ENCODE data around the gene SV2C. TPM values are rescaled to one million over a fixed set of nuclear protein-coding genes. Genes with fewer than 3 reads are reported as not detected.
"Not testable (repeated sequence)": the region's sequence is repeated elsewhere in the genome, so short reads cannot be mapped to it uniquely, and the experiment has no call there.

Gene SV2C
- polyA plus RNA-seq, 1 donor: 3.0 TPM

DNA sequence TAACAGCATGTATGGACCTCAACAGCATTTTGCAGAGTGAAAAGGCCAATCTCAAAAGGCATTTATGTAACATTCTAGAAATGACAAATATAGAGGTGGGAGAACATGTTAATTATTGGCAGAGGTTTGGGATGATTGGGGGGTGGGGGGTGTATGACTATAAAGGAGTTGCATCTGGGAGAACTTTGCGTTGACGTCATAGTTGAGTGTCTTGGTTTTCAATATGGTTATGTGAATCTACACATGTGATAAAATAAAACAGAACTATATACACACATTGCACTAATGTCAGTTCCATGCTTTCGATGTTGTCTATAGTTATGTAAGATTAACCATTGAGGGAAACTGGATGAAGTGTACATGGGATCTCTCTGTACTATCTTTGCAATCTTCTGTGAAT is 139.1 kb downstream of the SV2C start:
- no peaks in the 10 kb centered on the region for H3K4me1 ChIP-seq (ENCODE audit: control insufficient read depth, insufficient read depth, low read length)
- WGBS (ENCODE audit: insufficient coverage, low lambda C conversion rate): 86% methylated on average over 1 of the region's 3 CpGs
- DNase-seq: no peak
- H3K36me3 ChIP-seq (ENCODE audit: control insufficient read depth, insufficient read depth, low read length): no peaks in the 10 kb centered on the region
- peaks cover 2% of the 10 kb centered on the region for H3K27me3 ChIP-seq (ENCODE audit: control insufficient read depth, insufficient read depth, low read length)
- H3K27ac ChIP-seq (ENCODE audit: low read length): no peak overlapping the region
- H3K4me3 ChIP-seq (ENCODE audit: low read length): no peak overlapping the region
- no peaks in the 10 kb centered on the region for H3K9me3 ChIP-seq (ENCODE audit: control insufficient read depth, low read depth, low read length)

DNA sequence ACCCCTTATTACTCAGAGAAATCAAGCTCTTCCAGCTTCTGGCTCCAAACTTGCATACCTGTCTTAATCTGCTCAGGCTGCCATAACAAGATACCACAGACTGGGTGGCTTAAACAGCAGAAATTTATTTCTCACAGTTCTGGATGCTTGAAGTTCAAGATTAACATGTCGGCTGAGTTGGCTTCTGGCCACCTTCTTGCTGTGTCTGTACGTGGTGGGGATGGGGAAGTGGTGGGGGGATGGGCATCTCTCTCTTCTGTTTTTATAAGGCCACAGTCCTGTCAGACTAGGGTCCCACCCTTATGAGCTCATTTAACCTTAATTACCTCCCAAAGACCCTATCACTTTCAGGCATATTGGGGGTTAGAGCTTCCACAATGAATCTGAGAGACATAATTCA is 140.5 kb downstream of the SV2C start:
- DNase-seq: no peak

DNA sequence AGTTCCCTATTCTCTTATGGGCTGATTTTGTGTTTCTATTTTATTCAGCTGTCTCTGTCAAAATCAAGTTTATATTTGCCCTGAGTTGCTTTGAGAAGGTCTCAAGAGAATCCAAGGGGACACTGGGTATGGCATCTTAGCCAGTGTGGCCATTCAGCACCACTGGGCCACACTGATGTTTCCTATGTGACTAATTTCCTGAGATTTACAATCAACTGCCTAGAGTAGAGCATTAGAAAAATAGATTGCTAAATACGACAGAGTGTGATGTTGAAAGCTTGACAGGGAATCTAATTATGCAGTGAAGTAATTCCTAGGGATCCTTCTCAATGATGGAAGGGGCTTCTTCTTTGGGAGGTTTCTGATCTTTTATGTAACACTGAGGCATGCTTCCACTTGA is 141.7 kb downstream of the SV2C start:
- no peaks in the 10 kb centered on the region for H3K4me1 ChIP-seq (ENCODE audit: control insufficient read depth, insufficient read depth, low read length)
- peaks cover 2% of the 10 kb centered on the region for H3K27me3 ChIP-seq (ENCODE audit: control insufficient read depth, insufficient read depth, low read length)
- no CpG with 5 or more reads among the region's 1 CpG for WGBS (ENCODE audit: insufficient coverage, low lambda C conversion rate)

More for the DNA sequence above, 140.5 kb downstream of the SV2C start:
- Histone ChIP-seq H3K27ac (ENCODE audit: low read length) (no peak overlapping the region), H3K36me3 (ENCODE audit: control insufficient read depth, insufficient read depth, low read length) (no peaks in the 10 kb centered on the region), H3K27me3 (ENCODE audit: control insufficient read depth, insufficient read depth, low read length) (peaks cover 2% of the 10 kb centered on the region), H3K9me3 (ENCODE audit: control insufficient read depth, low read depth, low read length) (no peaks in the 10 kb centered on the region), H3K4me1 (ENCODE audit: control insufficient read depth, insufficient read depth, low read length) (no peaks in the 10 kb centered on the region), H3K4me3 (ENCODE audit: low read length) (no peak overlapping the region)
- WGBS (ENCODE audit: insufficient coverage, low lambda C conversion rate): no CpG with 5 or more reads among the region's 2 CpGs

DNA sequence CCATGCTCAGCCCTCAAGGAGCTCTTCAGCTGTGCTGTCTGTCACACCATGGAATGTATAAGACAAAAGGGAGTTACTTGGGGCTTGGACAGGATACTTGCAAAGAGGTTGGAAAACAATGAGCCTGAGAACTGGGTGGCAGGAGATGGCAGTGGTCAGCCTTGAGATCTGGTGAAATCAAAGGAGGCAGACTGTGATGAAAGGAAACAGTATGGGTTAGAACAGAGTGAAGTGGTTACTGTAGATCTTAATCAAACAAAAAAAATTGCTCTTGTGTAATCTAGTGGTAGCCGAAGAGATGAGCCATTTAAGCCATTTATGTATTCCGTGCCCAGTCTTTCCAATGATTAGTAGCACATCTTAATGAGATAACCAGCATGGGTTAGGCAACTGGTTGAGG is 142.2 kb downstream of the SV2C start:
- no peak overlapping the region for H3K4me3 ChIP-seq (ENCODE audit: low read length)
- H3K27ac ChIP-seq (ENCODE audit: low read length): no peak overlapping the region
- no CpG with 5 or more reads among the region's 2 CpGs for WGBS (ENCODE audit: insufficient coverage, low lambda C conversion rate)
- H3K27me3 ChIP-seq (ENCODE audit: control insufficient read depth, insufficient read depth, low read length): peaks cover 2% of the 10 kb centered on the region
- no peaks in the 10 kb centered on the region for H3K4me1 ChIP-seq (ENCODE audit: control insufficient read depth, insufficient read depth, low read length)
- H3K36me3 ChIP-seq (ENCODE audit: control insufficient read depth, insufficient read depth, low read length): no peaks in the 10 kb centered on the region
- no peaks in the 10 kb centered on the region for H3K9me3 ChIP-seq (ENCODE audit: control insufficient read depth, low read depth, low read length)
- no peak for DNase-seq

More for the DNA sequence above, 141.7 kb downstream of the SV2C start:
- Histone ChIP-seq H3K27ac (ENCODE audit: low read length) (no peak overlapping the region), H3K9me3 (ENCODE audit: control insufficient read depth, low read depth, low read length) (no peaks in the 10 kb centered on the region), H3K36me3 (ENCODE audit: control insufficient read depth, insufficient read depth, low read length) (no peaks in the 10 kb centered on the region), H3K4me3 (ENCODE audit: low read length) (no peak overlapping the region)
- DNase-seq: no peak

DNA sequence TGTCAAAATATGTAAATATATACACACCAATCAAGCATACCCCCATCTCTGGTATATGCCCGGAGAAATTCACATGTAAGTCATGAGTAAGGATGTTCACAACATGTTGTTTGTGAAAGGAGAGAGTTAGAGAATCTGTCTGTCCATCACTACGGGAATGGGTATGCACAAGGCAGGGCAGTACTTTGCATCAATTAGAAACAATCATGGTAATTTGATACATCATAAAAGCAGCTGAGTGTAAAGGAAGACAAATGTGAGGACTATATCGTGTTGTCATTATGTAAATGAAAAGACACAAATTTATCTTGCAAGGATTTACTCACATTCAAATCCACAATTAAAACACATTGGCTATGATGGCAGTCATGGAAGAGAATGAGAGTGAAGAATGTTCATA is 146.7 kb downstream of the SV2C start:
- H3K9me3 ChIP-seq (ENCODE audit: control insufficient read depth, low read depth, low read length): no peaks in the 10 kb centered on the region
- no CpG with 5 or more reads among the region's 3 CpGs for WGBS (ENCODE audit: insufficient coverage, low lambda C conversion rate)

DNA sequence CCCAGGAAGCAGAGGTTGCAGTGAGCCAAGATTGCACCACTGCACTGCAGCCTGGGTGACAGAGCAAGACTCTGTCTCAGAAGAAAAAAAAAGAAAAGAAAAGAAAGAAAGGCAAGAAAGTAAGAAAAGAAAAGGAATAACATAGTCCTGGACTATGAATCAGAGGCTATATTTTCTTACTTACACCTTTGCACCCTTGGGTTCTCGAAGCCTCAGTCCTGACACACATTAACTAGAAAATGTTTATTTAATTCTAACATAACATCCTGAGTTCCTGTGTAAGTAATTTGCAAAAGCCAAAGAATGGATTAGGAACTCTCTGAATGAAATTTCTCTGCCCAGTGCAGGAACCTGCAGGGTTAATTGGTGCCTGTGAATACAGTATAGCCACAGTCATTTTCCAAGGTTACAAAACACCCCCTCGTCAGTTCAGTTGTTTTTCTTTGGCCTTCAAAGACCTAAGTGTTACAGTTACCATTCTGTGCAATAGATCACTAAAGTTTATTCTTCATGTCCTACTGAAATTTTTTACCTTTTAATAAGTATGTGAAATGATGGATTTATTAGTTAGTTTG is 147.6 kb downstream of the SV2C start:
- H3K27me3 ChIP-seq (ENCODE audit: control insufficient read depth, insufficient read depth, low read length): peaks cover under 1% of the 10 kb centered on the region
- no peak overlapping the region for H3K4me3 ChIP-seq (ENCODE audit: low read length)
- no peaks in the 10 kb centered on the region for H3K4me1 ChIP-seq (ENCODE audit: control insufficient read depth, insufficient read depth, low read length)
- WGBS (ENCODE audit: insufficient coverage, low lambda C conversion rate): no CpG with 5 or more reads among the region's 2 CpGs
- no peak overlapping the region for H3K27ac ChIP-seq (ENCODE audit: low read length)
- no peak for DNase-seq
- H3K9me3 ChIP-seq (ENCODE audit: control insufficient read depth, low read depth, low read length): no peaks in the 10 kb centered on the region
- no peaks in the 10 kb centered on the region for H3K36me3 ChIP-seq (ENCODE audit: control insufficient read depth, insufficient read depth, low read length)

More for the DNA sequence above, 146.7 kb downstream of the SV2C start:
- no peaks in the 10 kb centered on the region for H3K4me1 ChIP-seq (ENCODE audit: control insufficient read depth, insufficient read depth, low read length)
- DNase-seq: no peak
- peaks cover 2% of the 10 kb centered on the region for H3K27me3 ChIP-seq (ENCODE audit: control insufficient read depth, insufficient read depth, low read length)
- no peaks in the 10 kb centered on the region for H3K36me3 ChIP-seq (ENCODE audit: control insufficient read depth, insufficient read depth, low read length)
- no peak overlapping the region for H3K4me3 ChIP-seq (ENCODE audit: low read length)
- H3K27ac ChIP-seq (ENCODE audit: low read length): no peak overlapping the region

DNA sequence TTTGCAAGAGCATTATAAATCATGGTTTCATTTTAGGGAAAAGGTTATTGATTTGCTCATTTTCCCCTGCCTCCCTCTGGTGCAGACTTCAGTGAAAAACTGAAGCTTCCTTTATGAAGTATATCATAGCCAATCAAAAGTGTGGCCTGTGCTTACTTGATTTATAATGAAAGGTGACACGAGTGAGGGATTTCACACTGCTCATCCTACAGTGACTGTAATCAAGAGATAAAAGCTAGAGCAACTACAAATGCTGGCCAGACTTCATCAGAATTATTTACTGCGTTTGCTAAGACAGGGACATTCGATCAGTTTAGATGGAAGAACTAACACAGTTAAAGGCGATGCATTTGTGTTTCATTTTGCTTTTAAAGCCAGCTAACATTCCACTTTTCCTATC is 151.5 kb downstream of the SV2C start:
- H3K4me1 ChIP-seq (ENCODE audit: control insufficient read depth, insufficient read depth, low read length): no peaks in the 10 kb centered on the region
- peaks cover 3% of the 10 kb centered on the region for H3K27me3 ChIP-seq (ENCODE audit: control insufficient read depth, insufficient read depth, low read length)
- peaks cover 4% of the 10 kb centered on the region for H3K9me3 ChIP-seq (ENCODE audit: control insufficient read depth, low read depth, low read length)
- H3K36me3 ChIP-seq (ENCODE audit: control insufficient read depth, insufficient read depth, low read length): no peaks in the 10 kb centered on the region
- DNase-seq: no peak
- 100% methylated on average over 1 of the region's 4 CpGs for WGBS (ENCODE audit: insufficient coverage, low lambda C conversion rate)
- H3K4me3 ChIP-seq (ENCODE audit: low read length): no peak overlapping the region
- no peak overlapping the region for H3K27ac ChIP-seq (ENCODE audit: low read length)

DNA sequence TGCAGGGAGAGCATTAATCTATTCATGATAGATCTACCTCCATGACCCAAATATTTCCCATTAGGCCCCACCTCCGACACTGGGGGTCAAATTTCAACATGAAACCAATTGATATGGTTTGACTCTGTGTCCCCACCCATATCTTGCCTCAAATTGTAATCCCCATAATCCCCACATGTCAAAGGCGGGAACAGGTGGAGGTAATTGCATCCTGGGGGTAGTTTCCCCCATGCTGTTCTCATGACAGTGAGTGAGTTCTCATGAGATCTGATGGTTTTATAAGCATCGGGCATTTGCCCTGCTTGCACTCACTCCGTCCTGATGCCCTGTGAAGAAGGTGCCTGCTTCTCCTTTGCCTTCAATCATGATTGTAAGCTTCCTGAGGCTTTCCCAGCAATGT is 153.5 kb downstream of the SV2C start:
- Histone ChIP-seq H3K4me1 (ENCODE audit: control insufficient read depth, insufficient read depth, low read length) (no peaks in the 10 kb centered on the region), H3K9me3 (ENCODE audit: control insufficient read depth, low read depth, low read length) (peaks cover 4% of the 10 kb centered on the region), H3K27ac (ENCODE audit: low read length) (no peak overlapping the region), H3K27me3 (ENCODE audit: control insufficient read depth, insufficient read depth, low read length) (peaks cover 3% of the 10 kb centered on the region), H3K4me3 (ENCODE audit: low read length) (no peak overlapping the region), H3K36me3 (ENCODE audit: control insufficient read depth, insufficient read depth, low read length) (no peaks in the 10 kb centered on the region)
- DNase-seq: no peak
- no CpG with 5 or more reads among the region's 4 CpGs for WGBS (ENCODE audit: insufficient coverage, low lambda C conversion rate)

DNA sequence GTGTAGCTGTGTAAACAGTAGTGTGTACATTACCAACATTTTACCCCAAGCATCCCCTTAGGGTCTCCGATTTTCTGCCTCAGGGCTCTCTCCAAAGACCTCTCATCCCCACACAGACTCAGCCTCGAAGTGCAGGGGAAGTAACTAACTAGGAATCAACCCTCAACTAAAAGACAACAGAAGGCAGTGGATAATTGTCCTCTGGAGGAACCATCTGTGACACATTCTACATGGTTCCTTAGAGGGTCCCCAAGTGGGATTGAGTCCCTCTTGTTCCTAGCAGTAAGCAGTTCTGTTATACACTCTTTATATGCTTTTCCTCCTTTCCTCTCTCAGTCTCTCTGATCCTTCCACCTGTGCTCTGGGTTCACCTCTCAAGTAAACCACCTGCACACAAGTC is 157.2 kb downstream of the SV2C start:
- Histone ChIP-seq H3K36me3 (ENCODE audit: control insufficient read depth, insufficient read depth, low read length) (no peaks in the 10 kb centered on the region), H3K27me3 (ENCODE audit: control insufficient read depth, insufficient read depth, low read length) (peaks cover 3% of the 10 kb centered on the region), H3K4me3 (ENCODE audit: low read length) (no peak overlapping the region), H3K4me1 (ENCODE audit: control insufficient read depth, insufficient read depth, low read length) (no peaks in the 10 kb centered on the region), H3K27ac (ENCODE audit: low read length) (no peak overlapping the region), H3K9me3 (ENCODE audit: control insufficient read depth, low read depth, low read length) (peaks cover 4% of the 10 kb centered on the region)
- no peak for DNase-seq
- WGBS (ENCODE audit: insufficient coverage, low lambda C conversion rate): no CpG with 5 or more reads among the region's 2 CpGs

DNA sequence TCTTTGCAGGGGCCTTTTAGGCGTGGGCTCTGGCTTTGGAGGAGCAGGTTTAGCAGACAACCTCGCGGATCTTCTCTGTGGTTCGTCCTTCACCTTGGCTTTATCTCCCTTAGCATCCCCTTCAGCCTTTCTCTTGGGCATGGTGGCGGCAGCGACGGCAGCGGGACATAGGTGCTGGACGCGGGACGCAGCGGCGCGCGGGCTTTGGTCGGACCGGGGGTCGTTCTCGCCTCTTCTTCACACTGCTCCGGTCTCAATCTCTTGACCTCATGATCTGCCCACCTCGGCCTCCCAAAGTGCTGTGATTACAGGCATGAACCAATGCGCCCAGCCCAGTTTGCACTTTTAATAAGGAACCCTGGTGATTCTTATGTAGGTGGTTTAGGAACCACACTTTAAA is 159.0 kb downstream of the SV2C start:
- not testable (repeated sequence) for H3K36me3 ChIP-seq (ENCODE audit: control insufficient read depth, insufficient read depth, low read length); DNase-seq; H3K4me1 ChIP-seq (ENCODE audit: control insufficient read depth, insufficient read depth, low read length); H3K9me3 ChIP-seq (ENCODE audit: control insufficient read depth, low read depth, low read length); H3K27me3 ChIP-seq (ENCODE audit: control insufficient read depth, insufficient read depth, low read length); H3K4me3 ChIP-seq (ENCODE audit: low read length); H3K27ac ChIP-seq (ENCODE audit: low read length)
- no CpG with 5 or more reads among the region's 22 CpGs for WGBS (ENCODE audit: insufficient coverage, low lambda C conversion rate)

DNA sequence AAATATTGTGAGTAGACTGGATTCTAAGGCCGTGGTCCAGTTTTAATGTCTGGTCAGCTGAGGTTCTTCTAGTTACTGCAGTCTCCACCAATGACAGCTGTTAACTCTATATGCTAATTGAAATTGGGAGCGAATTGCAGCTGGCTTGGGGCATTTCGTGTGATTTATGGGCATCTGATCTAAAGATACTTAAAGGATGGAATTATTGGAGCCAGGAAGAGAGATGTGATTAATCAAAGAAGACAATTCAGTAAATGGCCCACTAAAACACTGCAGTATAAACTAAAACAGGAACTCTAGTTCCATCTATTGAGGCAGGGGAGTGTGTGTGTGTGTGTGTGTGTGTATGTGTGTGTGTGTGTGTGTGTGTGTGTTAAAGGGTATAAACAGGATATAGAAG is 162.4 kb downstream of the SV2C start:
- no peak overlapping the region for H3K27ac ChIP-seq (ENCODE audit: low read length)
- DNase-seq: no peak
- H3K36me3 ChIP-seq (ENCODE audit: control insufficient read depth, insufficient read depth, low read length): no peaks in the 10 kb centered on the region
- 60% methylated on average over 2 of the region's 3 CpGs for WGBS (ENCODE audit: insufficient coverage, low lambda C conversion rate)
- H3K27me3 ChIP-seq (ENCODE audit: control insufficient read depth, insufficient read depth, low read length): no peaks in the 10 kb centered on the region
- H3K4me1 ChIP-seq (ENCODE audit: control insufficient read depth, insufficient read depth, low read length): no peaks in the 10 kb centered on the region
- no peak overlapping the region for H3K4me3 ChIP-seq (ENCODE audit: low read length)
- H3K9me3 ChIP-seq (ENCODE audit: control insufficient read depth, low read depth, low read length): no peaks in the 10 kb centered on the region
